CD14-positive monocyte (primary cell): ENCODE data around the gene CASR. TPM values are rescaled to one million over a fixed set of nuclear protein-coding genes. Genes with fewer than 3 reads are reported as not detected.

Experiments
- DNase-seq, 3 donors: peaks; one replicate each; pipeline ENCODE4 v3.0.0-alpha.2; 2011 to 2022
- H2AFZ ChIP-seq: 2 replicates; pipeline ENCODE4 v1.6.0; 2012; ENCODE audit warnings: mild to moderate bottlenecking, low read depth, low read length, inconsistent platforms; ENCODE audit not compliant: insufficient read depth, poor library complexity, severe bottlenecking
- H3K27ac ChIP-seq, 2 donors: 1 replicate in 1 of 2; 2 replicates in 1 of 2; pipeline ENCODE4 v1.5.1; 2012 to 2013; ENCODE audit warnings: low read length in 2 of 2, control low read depth in 1 of 2, inconsistent platforms in 1 of 2, low read depth in 1 of 2, mild to moderate bottlenecking in 1 of 2
- H3K27me3 ChIP-seq, 2 donors: one replicate each; pipeline versions ENCODE4 v1.6.0 to v1.6.1; 2011 to 2013; ENCODE audit warnings: low read length in 2 of 2; ENCODE audit not compliant: control insufficient read depth in 2 of 2, insufficient read depth in 2 of 2
- H3K36me3 ChIP-seq, 2 donors: replicated peaks in 1 of 2; 1 replicate in 1 of 2; 2 replicates in 1 of 2; pipeline versions ENCODE4 v1.5.1 to v1.6.1; 2012 to 2013; ENCODE audit warnings: low read length in 2 of 2, control low read depth in 1 of 2, inconsistent platforms in 1 of 2, mild to moderate bottlenecking in 1 of 2; ENCODE audit not compliant: insufficient read depth in 2 of 2, control insufficient read depth in 1 of 2
- H3K4me1 ChIP-seq, 2 donors: 1 replicate in 1 of 2; 2 replicates in 1 of 2; pipeline versions ENCODE4 v1.5.1 to v1.6.1; 2012 to 2013; ENCODE audit warnings: low read length in 2 of 2, control low read depth in 1 of 2, inconsistent platforms in 1 of 2, mild to moderate bottlenecking in 1 of 2, moderate library complexity in 1 of 2; ENCODE audit not compliant: insufficient read depth in 2 of 2, control insufficient read depth in 1 of 2
- H3K4me2 ChIP-seq: replicated peaks from 2 replicates; pipeline ENCODE3; 2012; ENCODE audit warnings: low read length, moderate library complexity, mild to moderate bottlenecking; ENCODE audit not compliant: poor library complexity, severe bottlenecking; ENCODE audit errors: extremely low read depth
- H3K4me3 ChIP-seq, 3 experiments: fragments of 200-600 bp in 1 of 3; sonication (generic) in 1 of 3; replicated peaks in 1 of 3; 1 replicate in 2 of 3; 2 replicates in 1 of 3; pipeline ENCODE4 v1.5.1; 2011 to 2013; ENCODE audit warnings: low read length in 3 of 3, mild to moderate bottlenecking in 3 of 3, control low read depth in 2 of 3, low read depth in 2 of 3, inconsistent platforms in 1 of 3, moderate library complexity in 1 of 3
- H3K79me2 ChIP-seq: 2 replicates; pipeline ENCODE4 v1.6.0; 2012; ENCODE audit warnings: mild to moderate bottlenecking, control low read depth, inconsistent platforms, low read length, moderate library complexity; ENCODE audit not compliant: insufficient read depth
- H3K9ac ChIP-seq: 2 replicates; pipeline ENCODE4 v1.6.0; 2017; ENCODE audit warnings: low read length, mild to moderate bottlenecking; ENCODE audit not compliant: insufficient read depth, poor library complexity, severe bottlenecking
- H3K9me3 ChIP-seq, 2 donors: replicated peaks in 1 of 2; 1 replicate in 1 of 2; 2 replicates in 1 of 2; pipeline versions ENCODE4 v1.5.1 to v1.6.1; 2012 to 2013; ENCODE audit warnings: low read length in 2 of 2, control low read depth in 1 of 2; ENCODE audit not compliant: control insufficient read depth in 1 of 2, insufficient read depth in 1 of 2
- H4K20me1 ChIP-seq: 2 replicates; pipeline ENCODE4 v1.6.0; 2012; ENCODE audit warnings: mild to moderate bottlenecking, low read length, control low read depth, moderate library complexity; ENCODE audit not compliant: insufficient read depth
- H3K27ac Mint-ChIP-seq, 7 donors: one replicate each; pipeline ENCODE4 v1.8.0; 2020; ENCODE audit warnings: mild to moderate bottlenecking in 7 of 7, mixed read lengths in 7 of 7, moderate library complexity in 6 of 7, inconsistent platforms in 2 of 7
- H3K27me3 Mint-ChIP-seq, 3 donors: one replicate each; pipeline ENCODE4 v1.8.0; 2021 to 2022; ENCODE audit warnings: low read depth in 3 of 3, mild to moderate bottlenecking in 3 of 3, mixed read lengths in 3 of 3, moderate library complexity in 3 of 3, inconsistent platforms in 1 of 3
- H3K36me3 Mint-ChIP-seq, 2 donors: one replicate each; pipeline ENCODE4 v1.8.0; 2020; ENCODE audit warnings: mixed read lengths in 2 of 2, inconsistent platforms in 1 of 2, mild to moderate bottlenecking in 1 of 2
- H3K4me1 Mint-ChIP-seq: one replicate; pipeline ENCODE4 v1.8.0; 2020; ENCODE audit warnings: mild to moderate bottlenecking, mixed read lengths
- H3K4me3 Mint-ChIP-seq, 2 donors: one replicate each; pipeline ENCODE4 v1.8.0; 2020; ENCODE audit warnings: mild to moderate bottlenecking in 2 of 2, mixed read lengths in 2 of 2, moderate library complexity in 1 of 2
- H3K9me3 Mint-ChIP-seq, 7 donors: one replicate each; pipeline ENCODE4 v1.8.0; 2020 to 2022; ENCODE audit warnings: mixed read lengths in 7 of 7, mild to moderate bottlenecking in 6 of 7, moderate library complexity in 6 of 7, inconsistent platforms in 2 of 7
- CTCF ChIP-seq: fragments of 200-600 bp; IDR thresholded peaks from one replicate; pipeline ENCODE4 v1.8.0; 2022; ENCODE audit warnings: antibody characterized with exemption, mild to moderate bottlenecking
- WGBS: methylation state at CpG from one replicate; pipeline ENCODE4 v1.1.5; 2013; ENCODE audit warnings: missing lambda C conversion rate; ENCODE audit not compliant: insufficient coverage; 5-methylcytosine and 5-hydroxymethylcytosine counted together
- intact Hi-C, 2 donors: fragments of 100-400 bp; cut with micrococcal nuclease; formaldehyde crosslinking; loops; one replicate each; pipeline versions ENCODE4 v1.15.0 to v1.15.1; 2023
- polyA plus RNA-seq, 3 donors: library from polyadenylated mRNA; depleted of rRNA in 1 of 3; unstranded in 2 of 3; stranded (reverse) in 1 of 3; fragments of 300-500 nt in 2 of 3; fragments of >200 nt in 1 of 3; fragmentation: Illumina TruSeq in 2 of 3; gene quantifications; 1 replicate in 2 of 3; 2 replicates in 1 of 3; pipeline ENCODE4 v1.2.3, GENCODE V29; 2012 to 2021

Gene CASR
- polyA plus RNA-seq, 3 donors: 0.01 TPM; not detected in 2

GRCh38 chr3:122265957-122266356 is 82.5 kb downstream of the CASR start:
- intact Hi-C loops: no loop called here
- no peak for TF ChIP-seq CTCF
- Mint-ChIP-seq H3K4me1 (peaks cover 33% of the 10 kb centered on the region), H3K9me3 (no peaks in the 10 kb centered on the region), H3K27me3 (peaks cover 0 to 2% (median 0%) of the 10 kb centered on the region in 3 donors), H3K27ac (peak overlapping the region in 3 of 7 donors; percentile 4 to 68 (median 5)), H3K4me3 (no peak overlapping the region), H3K36me3 (no peaks in the 10 kb centered on the region)
- 33% methylated on average over 2 of the region's 3 CpGs for WGBS
- Histone ChIP-seq H3K4me3 (no peak overlapping the region), H3K27me3 (no peaks in the 10 kb centered on the region), H2AFZ (no peak overlapping the region), H4K20me1 (no peaks in the 10 kb centered on the region), H3K9me3 (no peaks in the 10 kb centered on the region), H3K4me2 (no peak overlapping the region), H3K79me2 (no peaks in the 10 kb centered on the region), H3K4me1 (peaks cover 20 to 27% of the 10 kb centered on the region in 2 donors), H3K27ac (no peak overlapping the region), H3K9ac (no peak overlapping the region), H3K36me3 (no peaks in the 10 kb centered on the region)
- no peak for DNase-seq

DNA sequence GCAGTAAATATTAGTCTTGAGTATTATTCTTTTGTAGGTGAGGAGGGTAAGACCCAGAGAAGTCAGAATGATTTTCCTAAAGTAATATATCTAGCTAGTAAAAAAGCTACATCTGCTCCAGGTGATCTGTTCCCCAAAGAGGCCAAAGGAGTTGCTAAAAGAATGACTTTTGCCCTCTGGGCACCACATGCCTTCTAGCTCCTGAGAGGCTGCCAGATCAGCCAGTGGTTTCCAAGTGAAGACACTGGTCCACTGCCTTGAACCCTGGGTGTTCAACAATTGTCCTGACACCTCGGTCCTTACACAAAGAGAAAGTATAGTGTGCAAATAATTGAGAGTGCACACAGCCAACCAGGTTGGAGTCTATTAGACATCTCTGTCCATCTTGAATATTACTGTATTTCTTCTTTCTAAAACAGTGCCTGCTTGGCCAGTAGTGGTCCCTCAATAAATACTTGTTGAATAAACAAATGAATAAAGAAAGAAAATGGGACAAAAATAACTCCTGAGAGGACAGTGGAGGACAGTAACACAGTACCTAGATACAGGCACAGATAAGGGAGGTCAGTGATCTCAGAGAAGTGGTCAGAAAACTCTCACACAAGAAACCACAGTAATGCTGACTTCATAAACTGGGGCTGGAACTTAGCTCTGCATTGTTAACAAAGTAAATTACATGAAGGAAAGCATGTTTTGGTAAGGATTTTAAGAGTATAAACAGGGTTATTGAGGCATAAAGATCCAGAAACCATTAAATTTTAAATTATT is 85.0 kb downstream of the CASR start:
- Histone ChIP-seq H3K27ac (no peak overlapping the region), H3K4me1 (peaks cover 43 to 47% of the 10 kb centered on the region in 2 donors), H2AFZ (no peak overlapping the region), H3K9me3 (no peaks in the 10 kb centered on the region), H3K9ac (no peak overlapping the region), H3K27me3 (no peaks in the 10 kb centered on the region), H3K79me2 (no peaks in the 10 kb centered on the region), H4K20me1 (no peaks in the 10 kb centered on the region), H3K4me3 (no peak overlapping the region), H3K36me3 (no peaks in the 10 kb centered on the region), H3K4me2 (no peak overlapping the region)
- Mint-ChIP-seq H3K27me3 (no peaks in the 10 kb centered on the region), H3K4me3 (no peak overlapping the region), H3K27ac (no peak overlapping the region), H3K4me1 (peaks cover 57% of the 10 kb centered on the region), H3K9me3 (no peaks in the 10 kb centered on the region), H3K36me3 (no peaks in the 10 kb centered on the region)
- no peak for TF ChIP-seq CTCF
- intact Hi-C loops: no loop called here
- no CpG with 5 or more reads among the region's 1 CpG for WGBS
- no peak for DNase-seq
